ENCODE measurements around the gene STIM2.

STIM2 gene

GRCh38 chr4:26867914-26868684 is 7.5 kb downstream of the STIM2 start:
- TF ChIP-seq ZFX (IDR thresholded peaks at IDR 0.05; ENCODE audit: borderline replicate concordance): no peak
- no peak overlapping the region for H3K27ac ChIP-seq

GRCh38 chr4:26870576-26871262 is 10.1 kb downstream of the STIM2 start:
- TF ChIP-seq CTCF (IDR thresholded peaks at IDR 0.05): no peak
- TF ChIP-seq ZFX (IDR thresholded peaks at IDR 0.05; ENCODE audit: borderline replicate concordance): no peak

GRCh38 chr4:26871611-26872010 is 11.0 kb downstream of the STIM2 start:
- TF ChIP-seq CTCF (IDR thresholded peaks at IDR 0.05) (no peak), ZFX (IDR thresholded peaks at IDR 0.05; ENCODE audit: borderline replicate concordance) (no peak)
- no peak overlapping the region for H3K27ac ChIP-seq

More at GRCh38 chr4:26870576-26871262, 10.1 kb downstream of the STIM2 start:
- H3K27ac ChIP-seq: no peak overlapping the region

- H3K27ac ChIP-seq: no peak overlapping the region
- no peak for TF ChIP-seq CTCF (IDR thresholded peaks at IDR 0.05)
- TF ChIP-seq ZFX (IDR thresholded peaks at IDR 0.05; ENCODE audit: borderline replicate concordance): no peak
Observed at GRCh38 chr4:26873391-26874026, 12.9 kb downstream of the STIM2 start.

GRCh38 chr4:26874110-26874509 is 13.5 kb downstream of the STIM2 start:
- H3K27ac ChIP-seq: no peak overlapping the region
- TF ChIP-seq CTCF (IDR thresholded peaks at IDR 0.05) (no peak), ZFX (IDR thresholded peaks at IDR 0.05; ENCODE audit: borderline replicate concordance) (no peak)

- no peak for TF ChIP-seq CTCF (IDR thresholded peaks at IDR 0.05)
- no peak for TF ChIP-seq ZFX (IDR thresholded peaks at IDR 0.05; ENCODE audit: borderline replicate concordance)
- no peak overlapping the region for H3K27ac ChIP-seq
Observed at GRCh38 chr4:26877406-26877805, 16.8 kb downstream of the STIM2 start.

GRCh38 chr4:26877961-26878360 is 17.3 kb downstream of the STIM2 start:
- H3K27ac ChIP-seq: no peak overlapping the region
- TF ChIP-seq ZFX (IDR thresholded peaks at IDR 0.05; ENCODE audit: borderline replicate concordance) (no peak), CTCF (IDR thresholded peaks at IDR 0.05) (no peak)

All from 22Rv1 (cell line).